H1 (cell line): ENCODE results near the gene PDZRN4. TPM values are rescaled to one million over a fixed set of nuclear protein-coding genes. Genes with fewer than 3 reads are reported as not detected.

ENCODE experiments used
- CTCF ChIA-PET: fragments of 300-600 bp; sonication (Branson Sonifier 250); formaldehyde crosslinking; loops from one replicate; lab custom pipeline; 2021; ENCODE audit not compliant: partially characterized antibody; lab: Charles Lee
- POLR2A ChIA-PET: fragments of 300-600 bp; sonication (Branson Sonifier 250); formaldehyde crosslinking; loops from one replicate; lab custom pipeline; 2021; ENCODE audit warnings: inconsistent platforms; ENCODE audit not compliant: partially characterized antibody; lab: Charles Lee
- DNase-seq, 2 experiments: peaks; one replicate each; pipeline versions ENCODE4 v3.0.0 to v3.0.0-alpha.2; 2010 to 2022; ENCODE audit warnings: low spot score in 2 of 2, low read depth in 1 of 2, mixed read lengths in 1 of 2
- FAIRE-seq: peaks from 2 replicates; lab custom pipeline; 2011; peaks lifted over from hg19 to GRCh38; lab: Jason Lieb, UNC
- H2AFZ ChIP-seq: 2 replicates; pipeline ENCODE4 v1.8.1; 2012; ENCODE audit warnings: low read length, inconsistent platforms
- H2AK5ac ChIP-seq: 2 replicates; pipeline ENCODE4 v1.6.1; 2013; ENCODE audit warnings: low read depth, low read length
- H2BK120ac ChIP-seq: replicated peaks from 2 replicates; pipeline ENCODE3; 2013; ENCODE audit warnings: low read depth, low read length, inconsistent platforms
- H2BK12ac ChIP-seq: 2 replicates; pipeline ENCODE4 v1.6.1; 2013; ENCODE audit warnings: low read depth, low read length
- H2BK15ac ChIP-seq: 2 replicates; pipeline ENCODE4 v1.6.1; 2013; ENCODE audit warnings: low read length
- H2BK20ac ChIP-seq: 2 replicates; pipeline ENCODE4 v1.6.1; 2013; ENCODE audit warnings: low read length
- H2BK5ac ChIP-seq: 2 replicates; pipeline ENCODE4 v1.6.1; 2013; ENCODE audit warnings: low read depth, low read length
- H3K14ac ChIP-seq: 2 replicates; pipeline ENCODE4 v1.6.1; 2013; ENCODE audit warnings: inconsistent platforms; ENCODE audit not compliant: insufficient read length
- H3K18ac ChIP-seq: 2 replicates; pipeline ENCODE4 v1.6.1; 2013; ENCODE audit warnings: low read length; ENCODE audit errors: extremely low read depth
- H3K23ac ChIP-seq: 2 replicates; pipeline ENCODE4 v1.6.1; 2013; ENCODE audit warnings: inconsistent platforms; ENCODE audit not compliant: insufficient read length
- H3K23me2 ChIP-seq: 2 replicates; pipeline ENCODE4 v1.6.1; 2013; ENCODE audit warnings: low read depth, low read length
- H3K27ac ChIP-seq: 2 replicates; pipeline ENCODE4 v1.6.1; 2011; ENCODE audit warnings: low read depth, low read length, inconsistent platforms
- H3K27me3 ChIP-seq, 4 experiments: replicated peaks in 1 of 4; 1 replicate in 1 of 4; 2 replicates in 3 of 4; pipeline versions ENCODE4 v1.6.1 to v1.8.1; 2011 to 2013; ENCODE audit warnings: low read length in 3 of 4, mild to moderate bottlenecking in 3 of 4, inconsistent platforms in 2 of 4, mixed read lengths in 2 of 4, moderate library complexity in 1 of 4; ENCODE audit not compliant: control insufficient read depth in 3 of 4, insufficient read depth in 3 of 4; ENCODE audit errors: extremely low read depth in 1 of 4
- H3K36me3 ChIP-seq, 4 experiments: 2 replicates each; pipeline versions ENCODE4 v1.6.1 to v1.8.1; 2011 to 2013; ENCODE audit warnings: mild to moderate bottlenecking in 4 of 4, low read length in 3 of 4, moderate library complexity in 2 of 4, control low read depth in 1 of 4, inconsistent platforms in 1 of 4; ENCODE audit not compliant: insufficient read depth in 4 of 4, control insufficient read depth in 2 of 4
- H3K4ac ChIP-seq: replicated peaks from 2 replicates; pipeline ENCODE3; 2013; ENCODE audit warnings: low read length, low read depth, mixed read lengths, inconsistent platforms; ENCODE audit not compliant: insufficient read length
- H3K4me1 ChIP-seq, 4 experiments: replicated peaks in 1 of 4; 1 replicate in 1 of 4; 2 replicates in 3 of 4; pipeline versions ENCODE4 v1.6.1 to v1.8.1; 2011 to 2013; ENCODE audit warnings: low read length in 3 of 4, inconsistent platforms in 2 of 4, mixed read lengths in 1 of 4; ENCODE audit not compliant: insufficient read depth in 4 of 4, control insufficient read depth in 3 of 4
- H3K4me2 ChIP-seq, 2 experiments: 2 replicates each; pipeline versions ENCODE4 v1.6.1 to v1.8.1; 2011 to 2013; ENCODE audit warnings: low read depth in 2 of 2, low read length in 2 of 2, control low read depth in 1 of 2, inconsistent platforms in 1 of 2, mild to moderate bottlenecking in 1 of 2; ENCODE audit not compliant: insufficient read depth in 1 of 2
- H3K4me3 ChIP-seq, 4 experiments: fragments of 200-600, 300-600 bp in 1 of 4; sonication (generic), shearing (Covaris generic), sonication (Bioruptor Twin) in 1 of 4; 2 replicates each; pipeline versions ENCODE4 v1.5.1 to v1.8.1; 2011 to 2016; ENCODE audit warnings: low read length in 4 of 4, low read depth in 3 of 4, control low read depth in 2 of 4, inconsistent platforms in 2 of 4, mild to moderate bottlenecking in 2 of 4, mixed read lengths in 1 of 4, moderate library complexity in 1 of 4; ENCODE audit not compliant: insufficient read depth in 2 of 4; ENCODE audit errors: extremely low read depth in 1 of 4
- H3K56ac ChIP-seq: replicated peaks from 2 replicates; pipeline ENCODE3; 2013; ENCODE audit warnings: low read depth, mild to moderate bottlenecking, mixed read lengths, low read length, inconsistent platforms; ENCODE audit not compliant: insufficient read length
- H3K79me1 ChIP-seq: 2 replicates; pipeline ENCODE4 v1.6.1; 2013; ENCODE audit warnings: low read depth, low read length, control low read depth
- H3K79me2 ChIP-seq, 2 experiments: 2 replicates each; pipeline versions ENCODE4 v1.6.1 to v1.8.1; 2012 to 2013; ENCODE audit warnings: low read length in 2 of 2, mild to moderate bottlenecking in 2 of 2, inconsistent platforms in 1 of 2; ENCODE audit not compliant: insufficient read depth in 2 of 2, control insufficient read depth in 1 of 2
- H3K9ac ChIP-seq, 4 experiments: replicated peaks in 1 of 4; 1 replicate in 1 of 4; 2 replicates in 3 of 4; pipeline versions ENCODE4 v1.6.1 to v1.8.1; 2011 to 2013; ENCODE audit warnings: low read depth in 3 of 4, low read length in 3 of 4, control low read depth in 2 of 4, mild to moderate bottlenecking in 2 of 4, moderate library complexity in 2 of 4, inconsistent platforms in 1 of 4; ENCODE audit errors: extremely low read depth in 1 of 4
- H3K9me3 ChIP-seq, 2 experiments: 2 replicates each; pipeline versions ENCODE4 v1.6.1 to v1.8.1; 2012 to 2013; ENCODE audit warnings: mild to moderate bottlenecking in 2 of 2, moderate library complexity in 2 of 2, control low read depth in 1 of 2, inconsistent platforms in 1 of 2, low read depth in 1 of 2, low read length in 1 of 2, mixed read lengths in 1 of 2; ENCODE audit not compliant: insufficient read depth in 2 of 2
- H4K20me1 ChIP-seq, 2 experiments: replicated peaks in 1 of 2; 2 replicates each; pipeline versions ENCODE3 to v1.8.1; 2011 to 2013; ENCODE audit warnings: inconsistent platforms in 2 of 2, low read length in 2 of 2, mild to moderate bottlenecking in 1 of 2; ENCODE audit not compliant: insufficient read depth in 2 of 2, control insufficient read depth in 1 of 2
- H4K5ac ChIP-seq: 2 replicates; pipeline ENCODE4 v1.6.1; 2013; ENCODE audit warnings: low read length, low read depth, mixed read lengths, inconsistent platforms; ENCODE audit not compliant: insufficient read length
- H4K8ac ChIP-seq: 2 replicates; pipeline ENCODE4 v1.8.0; 2013; ENCODE audit warnings: mild to moderate bottlenecking, moderate library complexity, low read length, inconsistent platforms; ENCODE audit not compliant: insufficient read depth; ENCODE audit errors: extremely low read depth
- H4K91ac ChIP-seq: replicated peaks from 2 replicates; pipeline ENCODE3; 2013; ENCODE audit warnings: low read length, mixed read lengths, inconsistent platforms; ENCODE audit not compliant: insufficient read length
- ASH2L ChIP-seq: fragments of 200-600, 300-600 bp; sonication (generic); IDR thresholded peaks from one replicate; pipeline ENCODE4 v1.7.1; 2017; ENCODE audit warnings: low read length
- BACH1 ChIP-seq: IDR thresholded peaks from 2 replicates; pipeline ENCODE4 v1.6.1; 2012; ENCODE audit warnings: low read length, improper control_type of control experiment
- CEBPB ChIP-seq: IDR thresholded peaks from 2 replicates; pipeline ENCODE4 v1.6.1; 2012; ENCODE audit warnings: low read depth, low read length
- GABPA ChIP-seq: IDR thresholded peaks from 2 replicates; pipeline ENCODE4 v1.6.1; 2011; ENCODE audit warnings: mild to moderate bottlenecking, low read length, moderate library complexity, borderline replicate concordance; ENCODE audit not compliant: insufficient read depth
- GTF2F1 ChIP-seq: IDR thresholded peaks from 2 replicates; pipeline ENCODE4 v1.6.1; 2012; ENCODE audit warnings: low read depth, low read length, improper control_type of control experiment, borderline replicate concordance
- HDAC2 ChIP-seq, 2 experiments: fragments of 300-600 bp in 1 of 2; sonication (generic) in 1 of 2; IDR thresholded peaks; 2 replicates each; pipeline ENCODE4 v1.6.1; 2011 to 2012; ENCODE audit warnings: low read depth in 2 of 2, low read length in 2 of 2, mild to moderate bottlenecking in 2 of 2, moderate library complexity in 2 of 2, borderline replicate concordance in 1 of 2, inconsistent platforms in 1 of 2
- RNF2 ChIP-seq: fragments of 200-900, 300-1000 bp; sonication (generic); IDR thresholded peaks from 2 replicates; pipeline ENCODE4 v1.7.1; 2016; ENCODE audit warnings: borderline replicate concordance, low read depth, mild to moderate bottlenecking, antibody characterized with exemption, low read length; ENCODE audit not compliant: poor library complexity, severe bottlenecking; ENCODE audit errors: missing control alignments
- SP2 ChIP-seq: IDR thresholded peaks from 2 replicates; pipeline ENCODE4 v1.6.1; 2012; ENCODE audit warnings: mild to moderate bottlenecking, low read length, inconsistent platforms
- WGBS, 2 experiments: shearing (Covaris generic) in 1 of 2; methylation state at CpG; one replicate each; pipeline versions ENCODE4 v1.1.6 to v1.1.7; 2013 to 2015; ENCODE audit warnings: low lambda C conversion rate in 2 of 2, mixed read lengths in 2 of 2, inconsistent platforms in 1 of 2, low coverage in 1 of 2, missing lambda C conversion rate in 1 of 2; ENCODE audit not compliant: insufficient replicate concordance in 2 of 2, insufficient coverage in 1 of 2, insufficient read length in 1 of 2; ENCODE audit errors: extremely low coverage in 1 of 2, missing lambda C conversion rate in 1 of 2; 5-methylcytosine and 5-hydroxymethylcytosine counted together
- polyA plus RNA-seq, 7 experiments: library from polyadenylated mRNA; depleted of rRNA in 3 of 7; stranded (reverse) in 5 of 7; unstranded in 2 of 7; fragments of >200 nt in 5 of 7; fragments of 200-250 nt in 2 of 7; gene quantifications; 1 replicate in 5 of 7; 2 replicates in 1 of 7; 4 replicates in 1 of 7; pipeline versions ENCODE4 v1.2.1 to v1.2.3, GENCODE V29; 2011 to 2013; ENCODE audit warnings: missing spikeins in 2 of 7, mixed read lengths in 2 of 7
- total RNA-seq: library from RNA; stranded (reverse); fragmentation: NEBNext Ultra II Directional; extraction: Animal tissue kit (Norgen Biotek cat#: 25700); gene quantifications from 2 replicates; pipeline ENCODE4 v1.2.1, GENCODE V29; 2021
- TF ChIP-seq, protein P1 (sequence below), 3 experiments: IDR thresholded peaks; 1 replicate in 2 of 3; 2 replicates in 1 of 3; pipeline versions ENCODE4 v1.5.1 to v1.6.1; 2011; ENCODE audit warnings: low read length in 3 of 3, mild to moderate bottlenecking in 3 of 3, inconsistent platforms in 2 of 3, low read depth in 1 of 3, moderate library complexity in 1 of 3; ENCODE audit not compliant: insufficient read depth in 1 of 3; ENCODE audit errors: control extremely low read depth in 1 of 3

Gene PDZRN4
- total and polyA plus RNA-seq, 2 of the 8 experiments (the other 6 are each of a cell fraction or from before 2014, with no cell fraction given): not detected

DNA sequence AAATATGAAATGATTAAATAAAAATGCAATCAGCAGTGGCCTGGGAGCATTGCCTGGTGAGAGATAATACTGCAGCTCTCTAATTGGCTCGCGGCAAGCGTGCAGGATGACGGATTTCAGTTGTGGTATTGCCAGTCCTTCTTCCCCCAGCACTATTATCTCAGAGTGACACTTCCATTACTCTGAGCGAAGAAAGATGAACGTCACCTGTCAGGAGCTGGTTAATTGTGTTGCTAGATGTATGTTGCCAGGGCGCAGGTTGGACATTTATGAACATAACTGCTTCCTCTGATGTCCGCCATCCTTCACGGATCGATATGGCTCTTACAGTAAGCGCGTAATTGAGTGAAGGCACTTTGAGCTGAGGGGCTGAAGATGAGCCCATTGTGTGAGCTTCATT is 374.9 kb downstream of the PDZRN4 start:
- Histone ChIP-seq H3K23me2 (no peaks in the 10 kb centered on the region), H3K36me3 (no peaks in the 10 kb centered on the region), H2BK20ac (no peak overlapping the region), H4K91ac (no peak overlapping the region), H3K4me2 (no peak overlapping the region), H2BK120ac (no peak overlapping the region), H3K4ac (no peak overlapping the region), H2BK12ac (no peak overlapping the region), H3K4me3 (no peak overlapping the region), H3K27ac (no peak overlapping the region), H3K4me1 (peaks cover 0 to 3% (median 0%) of the 10 kb centered on the region in 4 experiments; a peak in 2 of 7 replicates), H3K79me2 (no peaks in the 10 kb centered on the region), H3K79me1 (no peaks in the 10 kb centered on the region), H2AK5ac (no peak overlapping the region), H4K20me1 (no peaks in the 10 kb centered on the region), H3K18ac (no peak overlapping the region), H4K8ac (no peak overlapping the region), H3K23ac (no peak overlapping the region), H2AFZ (no peak overlapping the region; the same call in 1 of the 2 replicates), H3K9ac (no peak overlapping the region), H2BK15ac (no peak overlapping the region), H3K27me3 (no peaks in the 10 kb centered on the region), H3K14ac (no peak overlapping the region), H2BK5ac (no peak overlapping the region), H3K9me3 (no peaks in the 10 kb centered on the region), H4K5ac (no peak overlapping the region), H3K56ac (no peak overlapping the region)
- POLR2A ChIA-PET: no interaction called here
- TF ChIP-seq BACH1 (no peak), RNF2 (no peak), SP2 (no peak), GTF2F1 (no peak), HDAC2 (IDR thresholded peaks at IDR 0.05; ENCODE audit: borderline replicate concordance in 1 of 2, low read depth in 2 of 2, low read length in 2 of 2) (no peak), ASH2L (no peak), GABPA (no peak), CEBPB (no peak)
- TF ChIP-seq, protein P1, sequence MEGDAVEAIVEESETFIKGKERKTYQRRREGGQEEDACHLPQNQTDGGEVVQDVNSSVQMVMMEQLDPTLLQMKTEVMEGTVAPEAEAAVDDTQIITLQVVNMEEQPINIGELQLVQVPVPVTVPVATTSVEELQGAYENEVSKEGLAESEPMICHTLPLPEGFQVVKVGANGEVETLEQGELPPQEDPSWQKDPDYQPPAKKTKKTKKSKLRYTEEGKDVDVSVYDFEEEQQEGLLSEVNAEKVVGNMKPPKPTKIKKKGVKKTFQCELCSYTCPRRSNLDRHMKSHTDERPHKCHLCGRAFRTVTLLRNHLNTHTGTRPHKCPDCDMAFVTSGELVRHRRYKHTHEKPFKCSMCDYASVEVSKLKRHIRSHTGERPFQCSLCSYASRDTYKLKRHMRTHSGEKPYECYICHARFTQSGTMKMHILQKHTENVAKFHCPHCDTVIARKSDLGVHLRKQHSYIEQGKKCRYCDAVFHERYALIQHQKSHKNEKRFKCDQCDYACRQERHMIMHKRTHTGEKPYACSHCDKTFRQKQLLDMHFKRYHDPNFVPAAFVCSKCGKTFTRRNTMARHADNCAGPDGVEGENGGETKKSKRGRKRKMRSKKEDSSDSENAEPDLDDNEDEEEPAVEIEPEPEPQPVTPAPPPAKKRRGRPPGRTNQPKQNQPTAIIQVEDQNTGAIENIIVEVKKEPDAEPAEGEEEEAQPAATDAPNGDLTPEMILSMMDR (IDR thresholded peaks at IDR 0.05; ENCODE audit: control extremely low read depth in 1 of 3, insufficient read depth in 1 of 3, low read depth in 1 of 3, low read length in 3 of 3): no peak
- CTCF ChIA-PET: no interaction called here
- FAIRE-seq (no peak), DNase-seq (no peak)
- 98% methylated on average over 12 of the region's 12 CpGs; no CpG with 5 or more reads in 1 of the 2 experiments for WGBS, 2 experiments
